Adrenal gland (tissue), 12 donors: ENCODE data around the gene GPC5. TPM values are rescaled to one million over a fixed set of nuclear protein-coding genes. Genes with fewer than 3 reads are reported as not detected.

ENCODE experiments used
- DNase-seq, 7 donors: peaks; one replicate each; pipeline ENCODE4 v3.0.0-alpha.2; 2019 to 2020
- H3K27ac ChIP-seq, 5 donors: fragments of 200-600 bp; sonication (generic) in 4 of 5; 1 replicate in 3 of 5; 2 replicates in 2 of 5; pipeline versions ENCODE4 v1.5.1 to v1.8.0; 2016 to 2020; ENCODE audit warnings: mild to moderate bottlenecking in 1 of 5
- H3K27me3 ChIP-seq: fragments of 200-600 bp; 2 replicates; pipeline ENCODE4 v1.8.0; 2021
- H3K36me3 ChIP-seq, 2 donors: fragments of 200-600 bp; replicated peaks in 1 of 2; 1 replicate in 1 of 2; 2 replicates in 1 of 2; pipeline versions ENCODE4 v1.5.1 to v1.8.0; 2018 to 2022
- H3K4me1 ChIP-seq, 2 donors: fragments of 200-600 bp; replicated peaks in 1 of 2; 1 replicate in 1 of 2; 2 replicates in 1 of 2; pipeline versions ENCODE4 v1.5.1 to v1.8.0; 2018 to 2021
- H3K4me3 ChIP-seq, 4 donors: fragments of 200-600 bp; sonication (generic) in 3 of 4; one replicate each; pipeline ENCODE4 v1.5.1; 2016 to 2018
- H3K9me3 ChIP-seq, 3 donors: fragments of 200-600 bp; sonication (generic) in 1 of 3; replicated peaks in 1 of 3; 1 replicate in 2 of 3; 2 replicates in 1 of 3; pipeline versions ENCODE4 v1.5.1 to v1.8.0; 2016 to 2021
- CTCF ChIP-seq, 6 experiments: fragments of 450-650 bp in 4 of 6; fragments of 200-600 bp in 2 of 6; sonication (generic) in 1 of 6; IDR thresholded peaks; 1 replicate in 5 of 6; 2 replicates in 1 of 6; pipeline versions ENCODE4 v1.5.1 to v1.8.0; 2016 to 2021; ENCODE audit warnings: antibody characterized with exemption in 6 of 6, mild to moderate bottlenecking in 2 of 6, moderate library complexity in 1 of 6
- POLR2A ChIP-seq, 2 donors: fragments of 450-650 bp; IDR thresholded peaks; one replicate each; pipeline ENCODE4 v1.6.1; 2017; ENCODE audit warnings: antibody characterized with exemption in 2 of 2, mild to moderate bottlenecking in 2 of 2, moderate library complexity in 1 of 2
- WGBS, 4 donors: extraction: QIAGEN DNeasy Blood & Tissue Kit in 2 of 4; methylation state at CpG; one replicate each; pipeline versions ENCODE4 v1.1.5 to v1.1.7; 2013 to 2017; 5-methylcytosine and 5-hydroxymethylcytosine counted together
- intact Hi-C, 2 donors: fragments of 100-400 bp; cut with DNase I; formaldehyde crosslinking; loops; one replicate each; pipeline versions ENCODE4 v1.14.1 to v1.15.0; 2022 to 2023
- polyA plus RNA-seq, 3 donors: library from polyadenylated mRNA; stranded (reverse); fragments of 200-250 nt in 2 of 3; fragments of 350-450 nt in 1 of 3; fragmentation: Illumina TruSeq in 1 of 3; extraction: RNeasy Lipid Tissue Mini Kit (QIAGEN cat#74804) in 1 of 3; gene quantifications; one replicate each; pipeline ENCODE4 v1.2.3, GENCODE V29; 2013 to 2014
- total RNA-seq, 9 donors: library from RNA; depleted of rRNA in 4 of 9; stranded (reverse); fragments of >200 nt in 4 of 9; fragments of 120-200 nt in 1 of 9; fragmentation: NEBNext Ultra II Directional in 1 of 9; extraction: Animal tissue kit (Norgen Biotek cat#: 25700) in 1 of 9; gene quantifications; one replicate each; pipeline versions ENCODE4 v1.1.0 to v1.2.4, GENCODE V29; 2013 to 2023
- donor health status: healthy with polysubstance abuse.
- donor health status: Bipolar disorder and iron deficiency.
- donor health status: DM: yes; HTN: yes; CAD: no.
- donor health status: DM: no; HTN: no; CAD: no.
- donor health status: DM: no; HTN: no; CAD: no.
- donor health status: DM: yes; HTN: yes; CAD: no.

The GPC5 gene
- total and polyA plus RNA-seq, 12 donors: 0.24 to 7.7 (median 2.1) TPM; not detected in 4

DNA sequence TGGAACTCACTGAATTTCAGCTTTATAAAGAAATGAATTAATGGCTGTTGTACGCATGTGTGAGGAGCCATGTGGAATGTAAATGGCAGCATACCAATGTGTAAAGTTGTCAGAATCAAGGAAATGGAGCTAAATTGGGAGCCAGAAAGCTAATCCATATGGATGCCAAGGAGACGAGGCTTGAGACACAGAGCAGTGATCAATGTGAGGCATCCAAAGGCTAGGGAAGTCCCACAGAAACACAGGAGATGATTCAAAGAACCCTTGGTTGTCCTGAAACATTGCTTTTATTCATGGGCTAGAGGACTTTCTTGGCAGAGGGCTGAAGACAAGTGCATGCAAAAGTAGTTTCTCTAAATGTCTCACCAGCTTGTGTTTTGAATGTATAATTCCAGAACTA lies 1271.7 kb downstream of the GPC5 start:
- TF ChIP-seq CTCF (IDR thresholded peaks at IDR 0.05): no peak
- TF ChIP-seq POLR2A (IDR thresholded peaks at IDR 0.05): no peak
- Histone ChIP-seq H3K27ac (no peak overlapping the region), H3K4me3 (no peak overlapping the region), H3K27me3 (no peaks in the 10 kb centered on the region), H3K4me1 (no peaks in the 10 kb centered on the region), H3K36me3 (no peaks in the 10 kb centered on the region), H3K9me3 (no peaks in the 10 kb centered on the region)
- intact Hi-C loops: no loop called here
- WGBS, 4 donors: 78 to 90% (median 84%) methylated on average over 2 of the region's 2 CpGs
- DNase-seq: no peak

- intact Hi-C loops: no loop called here
- no peak overlapping the region for H3K4me3 ChIP-seq
- H3K27me3 ChIP-seq: no peaks in the 10 kb centered on the region
- no peak for DNase-seq
- 69 to 93% (median 74%) methylated on average over 2 of the region's 2 CpGs for WGBS, 4 donors
- no peak overlapping the region for H3K27ac ChIP-seq
- no peaks in the 10 kb centered on the region for H3K36me3 ChIP-seq
- H3K4me1 ChIP-seq: no peaks in the 10 kb centered on the region
- H3K9me3 ChIP-seq: no peaks in the 10 kb centered on the region
- TF ChIP-seq CTCF (IDR thresholded peaks at IDR 0.05) (no peak), POLR2A (IDR thresholded peaks at IDR 0.05) (no peak)
These were observed 1273.4 kb downstream of the GPC5 start for GRCh38 chr13:92671821-92672220.

DNA sequence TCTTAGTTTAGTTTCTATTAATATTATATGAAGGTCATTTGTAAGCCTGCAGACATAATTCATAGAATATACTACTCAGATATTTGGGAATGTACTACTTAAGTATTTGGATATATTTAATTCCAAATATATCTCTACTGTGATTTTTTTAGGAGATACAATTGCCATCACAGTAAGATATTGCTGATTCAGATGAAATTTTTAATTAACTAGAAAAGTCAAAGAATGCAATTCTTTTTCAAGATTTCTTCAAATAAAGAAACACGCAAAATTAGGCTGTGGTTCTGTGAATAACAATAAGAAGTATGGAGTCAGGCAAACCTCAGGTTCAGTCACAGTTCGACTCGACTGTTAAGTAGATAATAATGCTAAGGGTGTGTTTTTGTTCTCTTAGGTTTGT lies 1277.8 kb downstream of the GPC5 start:
- H3K27me3 ChIP-seq: no peaks in the 10 kb centered on the region
- intact Hi-C loops: no loop called here
- no peak for TF ChIP-seq POLR2A (IDR thresholded peaks at IDR 0.05)
- no peak for TF ChIP-seq CTCF (IDR thresholded peaks at IDR 0.05)
- no peaks in the 10 kb centered on the region for H3K4me1 ChIP-seq
- no peaks in the 10 kb centered on the region for H3K36me3 ChIP-seq
- 74 to 91% (median 86%) methylated on average over 3 of the region's 3 CpGs for WGBS, 4 donors
- DNase-seq: no peak
- H3K27ac ChIP-seq: no peak overlapping the region
- no peak overlapping the region for H3K4me3 ChIP-seq
- no peaks in the 10 kb centered on the region for H3K9me3 ChIP-seq

DNA sequence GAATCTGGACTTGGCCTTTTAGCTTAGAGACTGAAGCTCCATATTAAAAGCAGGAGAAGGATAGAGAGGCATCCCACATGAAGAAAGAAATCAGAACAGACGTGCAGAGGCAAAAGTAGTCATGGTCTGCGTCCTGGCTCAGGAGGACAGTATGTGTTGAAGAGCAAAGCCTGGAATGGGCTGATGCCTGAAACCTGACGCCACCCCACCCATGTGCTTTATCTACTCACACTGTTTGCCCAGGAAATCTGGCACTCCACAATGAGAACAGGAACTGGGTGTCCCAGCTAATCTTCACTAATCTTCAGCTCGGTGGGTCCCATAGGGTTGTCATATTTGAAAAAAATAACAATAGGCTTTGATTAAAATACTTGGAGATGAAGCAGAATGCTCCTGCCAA lies 1279.2 kb downstream of the GPC5 start:
- 71 to 89% (median 72%) methylated on average over 4 of the region's 4 CpGs for WGBS, 4 donors
- no peaks in the 10 kb centered on the region for H3K27me3 ChIP-seq
- no peaks in the 10 kb centered on the region for H3K4me1 ChIP-seq
- no peak for DNase-seq
- H3K9me3 ChIP-seq: no peaks in the 10 kb centered on the region
- H3K4me3 ChIP-seq: no peak overlapping the region
- TF ChIP-seq POLR2A (IDR thresholded peaks at IDR 0.05) (no peak), CTCF (IDR thresholded peaks at IDR 0.05) (no peak)
- H3K36me3 ChIP-seq: no peaks in the 10 kb centered on the region
- H3K27ac ChIP-seq: no peak overlapping the region
- intact Hi-C loops: no loop called here
